CD4-positive, CD25-positive, alpha-beta regulatory T cell (primary cell): ENCODE measurements around the gene OPCML. TPM values are rescaled to one million over a fixed set of nuclear protein-coding genes. Genes with fewer than 3 reads are reported as not detected.

ENCODE experiments used
- ATAC-seq, 2 donors: fragments of 150-1000 bp; cut with Tn5 transposase; one replicate each; pipeline ENCODE4 v1.10.0; 2021; ENCODE audit warnings: low read depth in 2 of 2, moderate number of reproducible peaks in 2 of 2, moderate library complexity in 1 of 2
- DNase-seq, 3 donors: peaks; one replicate each; pipeline versions ENCODE4 v3.0.0 to v3.0.0-alpha.2; 2012 to 2022; ENCODE audit warnings: mixed read lengths in 1 of 3
- H3K27ac ChIP-seq: one replicate; pipeline ENCODE4 v1.7.0; 2013; ENCODE audit warnings: mild to moderate bottlenecking, low read length; ENCODE audit not compliant: insufficient read depth, poor library complexity, severe bottlenecking
- H3K27me3 ChIP-seq: one replicate; pipeline ENCODE4 v1.7.0; 2013; ENCODE audit warnings: low read length; ENCODE audit not compliant: control insufficient read depth, insufficient read depth
- H3K36me3 ChIP-seq: one replicate; pipeline ENCODE4 v1.7.0; 2013; ENCODE audit warnings: mild to moderate bottlenecking, low read length, moderate library complexity; ENCODE audit not compliant: control insufficient read depth, insufficient read depth
- H3K4me1 ChIP-seq: 2 replicates; pipeline ENCODE4 v1.7.0; 2013; ENCODE audit warnings: mild to moderate bottlenecking, low read length; ENCODE audit not compliant: insufficient read depth, control insufficient read depth, poor library complexity, severe bottlenecking
- H3K4me3 ChIP-seq: one replicate; pipeline ENCODE4 v1.7.0; 2013; ENCODE audit warnings: low read depth, mild to moderate bottlenecking, low read length, moderate library complexity
- H3K9me3 ChIP-seq, 2 experiments: 1 replicate in 1 of 2; 2 replicates in 1 of 2; pipeline ENCODE4 v1.7.0; 2013; ENCODE audit warnings: low read length in 2 of 2, mild to moderate bottlenecking in 1 of 2, moderate library complexity in 1 of 2; ENCODE audit not compliant: control insufficient read depth in 2 of 2
- H3K27ac Mint-ChIP-seq, 3 donors: one replicate each; pipeline ENCODE4 v1.8.0; 2020 to 2022; ENCODE audit warnings: mild to moderate bottlenecking in 3 of 3, mixed read lengths in 3 of 3, moderate library complexity in 2 of 3
- H3K27me3 Mint-ChIP-seq: one replicate; pipeline ENCODE4 v1.8.0; 2022; ENCODE audit warnings: mild to moderate bottlenecking, mixed read lengths
- H3K36me3 Mint-ChIP-seq: one replicate; pipeline ENCODE4 v1.8.0; 2020; ENCODE audit warnings: mixed read lengths
- H3K4me1 Mint-ChIP-seq, 4 donors: one replicate each; pipeline ENCODE4 v1.8.0; 2020 to 2022; ENCODE audit warnings: mixed read lengths in 4 of 4, mild to moderate bottlenecking in 1 of 4
- H3K4me3 Mint-ChIP-seq, 4 donors: one replicate each; pipeline ENCODE4 v1.8.0; 2020 to 2022; ENCODE audit warnings: mild to moderate bottlenecking in 4 of 4, mixed read lengths in 4 of 4, moderate library complexity in 3 of 4
- H3K9me3 Mint-ChIP-seq, 7 donors: one replicate each; pipeline ENCODE4 v1.8.0; 2020 to 2022; ENCODE audit warnings: mixed read lengths in 7 of 7, mild to moderate bottlenecking in 3 of 7, moderate library complexity in 2 of 7
- polyA plus RNA-seq, 4 donors: library from polyadenylated mRNA; unstranded; fragments of 300-500 nt; fragmentation: Illumina TruSeq; gene quantifications; one replicate each; pipeline ENCODE4 v1.2.3, GENCODE V29; 2021
- total RNA-seq: library from RNA; stranded (reverse); gene quantifications from one replicate; pipeline ENCODE4 v1.2.3, GENCODE V29; 2022

OPCML gene
- total and polyA plus RNA-seq, 5 donors from 2014 or later: not detected

- no peak for ATAC-seq
- H3K27me3 Mint-ChIP-seq: no peaks in the 10 kb centered on the region
These were observed 486.0 kb downstream of the OPCML start for GRCh38 chr11:133046252-133046651.

GRCh38 chr11:133041928-133042882 is 490.1 kb downstream of the OPCML start:
- peaks cover 0 to 3% (median 0%) of the 10 kb centered on the region in 7 donors for H3K9me3 Mint-ChIP-seq
- no peaks in the 10 kb centered on the region for H3K4me1 Mint-ChIP-seq
- Histone ChIP-seq H3K27ac (no peak overlapping the region), H3K4me1 (no peaks in the 10 kb centered on the region), H3K27me3 (no peaks in the 10 kb centered on the region), H3K36me3 (no peaks in the 10 kb centered on the region), H3K4me3 (no peak overlapping the region), H3K9me3 (no peaks in the 10 kb centered on the region)
- no peaks in the 10 kb centered on the region for H3K36me3 Mint-ChIP-seq
- H3K27me3 Mint-ChIP-seq: no peaks in the 10 kb centered on the region
- no peak overlapping the region for H3K27ac Mint-ChIP-seq
- H3K4me3 Mint-ChIP-seq: no peak overlapping the region
- DNase-seq (no peak), ATAC-seq (no peak)

More at GRCh38 chr11:133046252-133046651, 486.0 kb downstream of the OPCML start:
- Histone ChIP-seq H3K36me3 (no peaks in the 10 kb centered on the region), H3K4me3 (no peak overlapping the region), H3K4me1 (no peaks in the 10 kb centered on the region), H3K27ac (no peak overlapping the region), H3K9me3 (no peaks in the 10 kb centered on the region), H3K27me3 (no peaks in the 10 kb centered on the region)
- H3K9me3 Mint-ChIP-seq: peaks cover 0 to 2% (median 0%) of the 10 kb centered on the region in 7 donors
- H3K36me3 Mint-ChIP-seq: no peaks in the 10 kb centered on the region
- H3K4me3 Mint-ChIP-seq: no peak overlapping the region
- H3K4me1 Mint-ChIP-seq: no peaks in the 10 kb centered on the region
- no peak for DNase-seq
- no peak overlapping the region for H3K27ac Mint-ChIP-seq

DNA sequence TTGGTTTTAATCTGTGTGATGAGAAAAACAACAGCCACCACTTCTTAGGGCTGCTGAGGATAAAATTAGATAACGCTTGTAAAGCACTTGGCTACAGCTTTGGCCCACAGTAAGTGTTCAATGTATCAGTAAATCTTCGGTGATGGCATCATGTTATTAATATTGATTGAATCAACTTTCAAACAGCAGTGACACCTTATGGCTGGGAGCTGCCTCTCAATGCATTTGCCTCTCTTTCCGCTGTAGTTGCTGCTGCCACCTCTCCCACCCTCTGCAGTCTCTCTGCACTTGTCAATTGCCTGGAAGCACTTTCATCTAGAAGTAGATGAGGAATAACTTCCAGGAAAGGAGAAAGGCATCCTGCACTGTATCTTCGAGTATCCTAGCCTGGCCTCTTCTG is 491.1 kb downstream of the OPCML start:
- no peak overlapping the region for H3K4me3 ChIP-seq
- Mint-ChIP-seq H3K27ac (no peak overlapping the region), H3K4me1 (no peaks in the 10 kb centered on the region), H3K4me3 (no peak overlapping the region), H3K9me3 (peaks cover 0 to 3% (median 0%) of the 10 kb centered on the region in 7 donors), H3K27me3 (no peaks in the 10 kb centered on the region), H3K36me3 (no peaks in the 10 kb centered on the region)
- no peaks in the 10 kb centered on the region for H3K36me3 ChIP-seq
- H3K27ac ChIP-seq: no peak overlapping the region
- no peaks in the 10 kb centered on the region for H3K27me3 ChIP-seq
- ATAC-seq (no peak), DNase-seq (no peak)
- no peaks in the 10 kb centered on the region for H3K4me1 ChIP-seq
- H3K9me3 ChIP-seq: no peaks in the 10 kb centered on the region

- no peak for ATAC-seq
- Mint-ChIP-seq H3K4me1 (no peaks in the 10 kb centered on the region), H3K27ac (no peak overlapping the region), H3K9me3 (peaks cover 0 to 3% (median 0%) of the 10 kb centered on the region in 7 donors), H3K4me3 (no peak overlapping the region), H3K36me3 (no peaks in the 10 kb centered on the region), H3K27me3 (no peaks in the 10 kb centered on the region)
- Histone ChIP-seq H3K27ac (no peak overlapping the region), H3K9me3 (no peaks in the 10 kb centered on the region), H3K27me3 (no peaks in the 10 kb centered on the region), H3K4me1 (no peaks in the 10 kb centered on the region), H3K4me3 (no peak overlapping the region), H3K36me3 (no peaks in the 10 kb centered on the region)
- DNase-seq: no peak
These were observed 491.9 kb downstream of the OPCML start for GRCh38 chr11:133040289-133040900.

- no peaks in the 10 kb centered on the region for H3K4me1 ChIP-seq
- no peaks in the 10 kb centered on the region for H3K9me3 ChIP-seq
- peaks cover 0 to 4% (median under 1%) of the 10 kb centered on the region in 7 donors for H3K9me3 Mint-ChIP-seq
- DNase-seq (no peak), ATAC-seq (no peak)
- H3K4me1 Mint-ChIP-seq: no peaks in the 10 kb centered on the region
- H3K27me3 Mint-ChIP-seq: no peaks in the 10 kb centered on the region
- H3K27ac ChIP-seq: no peak overlapping the region
- no peak overlapping the region for H3K27ac Mint-ChIP-seq
- no peak overlapping the region for H3K4me3 Mint-ChIP-seq
- H3K4me3 ChIP-seq: no peak overlapping the region
- no peaks in the 10 kb centered on the region for H3K27me3 ChIP-seq
- H3K36me3 ChIP-seq: no peaks in the 10 kb centered on the region
- no peaks in the 10 kb centered on the region for H3K36me3 Mint-ChIP-seq
These were observed 493.5 kb downstream of the OPCML start for GRCh38 chr11:133038850-133039249.

- no peak overlapping the region for H3K4me3 Mint-ChIP-seq
- H3K27ac ChIP-seq: no peak overlapping the region
- no peak overlapping the region for H3K27ac Mint-ChIP-seq
- no peaks in the 10 kb centered on the region for H3K27me3 Mint-ChIP-seq
- H3K9me3 ChIP-seq: no peaks in the 10 kb centered on the region
- H3K4me1 ChIP-seq: no peaks in the 10 kb centered on the region
- no peak for DNase-seq
- no peak overlapping the region for H3K4me3 ChIP-seq
- H3K4me1 Mint-ChIP-seq: no peaks in the 10 kb centered on the region
- H3K27me3 ChIP-seq: no peaks in the 10 kb centered on the region
- peaks cover 0 to 7% (median 2%) of the 10 kb centered on the region in 7 donors for H3K9me3 Mint-ChIP-seq
- H3K36me3 Mint-ChIP-seq: no peaks in the 10 kb centered on the region
- ATAC-seq: no peak
- no peaks in the 10 kb centered on the region for H3K36me3 ChIP-seq
These were observed 497.4 kb downstream of the OPCML start for GRCh38 chr11:133034929-133035328.

- Mint-ChIP-seq H3K36me3 (no peaks in the 10 kb centered on the region), H3K4me3 (no peak overlapping the region), H3K4me1 (no peaks in the 10 kb centered on the region), H3K27me3 (no peaks in the 10 kb centered on the region), H3K27ac (no peak overlapping the region), H3K9me3 (peaks cover 0 to 5% (median 3%) of the 10 kb centered on the region in 7 donors)
- ATAC-seq (no peak), DNase-seq (no peak)
- Histone ChIP-seq H3K4me1 (no peaks in the 10 kb centered on the region), H3K9me3 (no peaks in the 10 kb centered on the region), H3K4me3 (no peak overlapping the region), H3K27me3 (no peaks in the 10 kb centered on the region), H3K36me3 (no peaks in the 10 kb centered on the region), H3K27ac (no peak overlapping the region)
These were observed 503.2 kb downstream of the OPCML start for GRCh38 chr11:133029107-133029506.
